ENCODE data around the gene RPL13A. TPM values are rescaled to one million over a fixed set of nuclear protein-coding genes. Genes with fewer than 3 reads are reported as not detected.
"Not testable (repeated sequence)": the region's sequence is repeated elsewhere in the genome, so short reads cannot be mapped to it uniquely, and the experiment has no call there.

The RPL13A gene
- polyA plus RNA-seq, 1 experiment = 2,322 TPM

- DNase-seq (ENCODE audit: low read depth) = no peak
- ChIA-PET POLR2A (no interaction called here), CTCF (interaction anchor here (1.2 to 2.7 kb wide), 2 partner anchors 13 to 18 kb away, joined by 3 to 12 read pairs; partner anchors contain the start of gene FLT3LG)
- no peak for TF ChIP-seq CTCF (IDR thresholded peaks at IDR 0.05; ENCODE audit: insufficient read depth, low read depth, low read length)
- H3K27me3 ChIP-seq (ENCODE audit: control insufficient read depth, insufficient read depth, low read length) = no peaks in the 10 kb centered on the region
- H3K36me3 ChIP-seq (ENCODE audit: control insufficient read depth, insufficient read depth, low read length) = peaks cover 3% of the 10 kb centered on the region; the same call in 1 of the 2 replicates
- no peak overlapping the region for H3K4me3 ChIP-seq (ENCODE audit: low read depth, low read length)
These were observed 31.6 kb upstream of the RPL13A start for GRCh38 chr19:49455773-49456172.

- ChIA-PET CTCF (interaction anchor here (1.2 to 2.7 kb wide), 2 partner anchors 14 to 17 kb away, joined by 3 to 12 read pairs; partner anchors contain the start of gene FLT3LG), POLR2A (no interaction called here)
- no peak overlapping the region for H3K4me3 ChIP-seq (ENCODE audit: low read depth, low read length)
- DNase-seq (ENCODE audit: low read depth) = no peak
- H3K36me3 ChIP-seq (ENCODE audit: control insufficient read depth, insufficient read depth, low read length) = peaks cover 3% of the 10 kb centered on the region; the same call in 1 of the 2 replicates
- TF ChIP-seq CTCF (IDR thresholded peaks at IDR 0.05; ENCODE audit: insufficient read depth, low read depth, low read length) = no peak
- H3K27me3 ChIP-seq (ENCODE audit: control insufficient read depth, insufficient read depth, low read length) = no peaks in the 10 kb centered on the region
These were observed 31.1 kb upstream of the RPL13A start for GRCh38 chr19:49456326-49456725.

GRCh38 chr19:49458567-49458903 is 28.9 kb upstream of the RPL13A start:
- no peak for TF ChIP-seq CTCF (IDR thresholded peaks at IDR 0.05; ENCODE audit: insufficient read depth, low read depth, low read length)
- POLR2A ChIA-PET = interaction anchor here (0.5 kb wide), 1 partner anchor 75 kb away, joined by 6 read pairs; no protein-coding TSS in a partner anchor
- Histone ChIP-seq H3K36me3 (ENCODE audit: control insufficient read depth, insufficient read depth, low read length) (peaks cover 3% of the 10 kb centered on the region; the same call in 1 of the 2 replicates), H3K4me3 (ENCODE audit: low read depth, low read length) (no peak overlapping the region), H3K27me3 (ENCODE audit: control insufficient read depth, insufficient read depth, low read length) (no peaks in the 10 kb centered on the region)
- CTCF ChIA-PET = interaction anchor here (1.2 to 3.6 kb wide), 5 partner anchors 12 to 88 kb away, joined by 3 to 20 read pairs (median 4); partner anchors contain the start of gene FLT3LG
- no peak for DNase-seq (ENCODE audit: low read depth)

- Histone ChIP-seq H3K36me3 (ENCODE audit: control insufficient read depth, insufficient read depth, low read length) (peaks cover 3% of the 10 kb centered on the region; the same call in 1 of the 2 replicates), H3K27me3 (ENCODE audit: control insufficient read depth, insufficient read depth, low read length) (no peaks in the 10 kb centered on the region), H3K4me3 (ENCODE audit: low read depth, low read length) (no peak overlapping the region)
- TF ChIP-seq CTCF (IDR thresholded peaks at IDR 0.05; ENCODE audit: insufficient read depth, low read depth, low read length) = no peak
- CTCF ChIA-PET = interaction anchor here (1.4 to 3.6 kb wide), 2 partner anchors 11 to 14 kb away, joined by 7 to 20 read pairs; partner anchors contain the start of gene FLT3LG
- no peak for DNase-seq (ENCODE audit: low read depth)
- POLR2A ChIA-PET = no interaction called here
These were observed 28.0 kb upstream of the RPL13A start for GRCh38 chr19:49459388-49459787.

- CTCF ChIA-PET = interaction anchor here (3.6 kb wide), 1 partner anchor 12 kb away, joined by 20 read pairs; the partner anchor contains the start of gene FLT3LG
- H3K36me3 ChIP-seq (ENCODE audit: control insufficient read depth, insufficient read depth, low read length); DNase-seq (ENCODE audit: low read depth); H3K27me3 ChIP-seq (ENCODE audit: control insufficient read depth, insufficient read depth, low read length); H3K4me3 ChIP-seq (ENCODE audit: low read depth, low read length); POLR2A ChIA-PET: not testable (repeated sequence)
These were observed 26.3 kb upstream of the RPL13A start for GRCh38 chr19:49461130-49461529.

- no peak for DNase-seq (ENCODE audit: low read depth)
- ChIA-PET CTCF (no interaction called here), POLR2A (no interaction called here)
- no peak for TF ChIP-seq CTCF (IDR thresholded peaks at IDR 0.05; ENCODE audit: insufficient read depth, low read depth, low read length)
- Histone ChIP-seq H3K4me3 (ENCODE audit: low read depth, low read length) (no peak overlapping the region), H3K27me3 (ENCODE audit: control insufficient read depth, insufficient read depth, low read length) (no peaks in the 10 kb centered on the region), H3K36me3 (ENCODE audit: control insufficient read depth, insufficient read depth, low read length) (peaks cover 8% of the 10 kb centered on the region)
These were observed 25.8 kb upstream of the RPL13A start for GRCh38 chr19:49461656-49462055.

Data from BJ (cell line).